ENCODE measurements around the gene LIN37.
"Not testable (repeated sequence)": the region's sequence is repeated elsewhere in the genome, so short reads cannot be mapped to it uniquely, and the experiment has no call there.

LIN37 gene

GRCh38 chr19:35720163-35720524, 28.2 kb upstream of the LIN37 start:
- no peak for DNase-seq

- no peak for DNase-seq
These were observed 27.7 kb upstream of the LIN37 start for GRCh38 chr19:35720648-35721047.

DNA sequence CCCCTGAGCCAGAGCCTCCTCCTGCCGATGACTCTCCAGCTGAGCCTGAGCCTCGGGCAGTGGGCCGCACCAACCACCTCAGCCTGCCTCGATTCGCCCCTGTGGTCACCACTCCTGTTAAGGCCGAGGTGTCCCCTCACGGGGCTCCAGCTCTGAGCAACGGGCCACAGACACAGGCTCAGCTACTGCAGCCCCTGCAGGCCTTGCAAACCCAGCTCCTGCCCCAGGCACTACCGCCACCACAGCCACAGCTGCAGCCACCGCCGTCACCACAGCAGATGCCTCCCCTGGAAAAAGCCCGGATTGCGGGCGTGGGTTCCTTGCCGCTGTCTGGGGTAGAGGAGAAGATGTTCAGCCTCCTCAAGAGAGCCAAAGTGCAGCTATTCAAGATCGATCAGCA, 27.0 kb upstream of the LIN37 start:
- no peak for DNase-seq

DNA sequence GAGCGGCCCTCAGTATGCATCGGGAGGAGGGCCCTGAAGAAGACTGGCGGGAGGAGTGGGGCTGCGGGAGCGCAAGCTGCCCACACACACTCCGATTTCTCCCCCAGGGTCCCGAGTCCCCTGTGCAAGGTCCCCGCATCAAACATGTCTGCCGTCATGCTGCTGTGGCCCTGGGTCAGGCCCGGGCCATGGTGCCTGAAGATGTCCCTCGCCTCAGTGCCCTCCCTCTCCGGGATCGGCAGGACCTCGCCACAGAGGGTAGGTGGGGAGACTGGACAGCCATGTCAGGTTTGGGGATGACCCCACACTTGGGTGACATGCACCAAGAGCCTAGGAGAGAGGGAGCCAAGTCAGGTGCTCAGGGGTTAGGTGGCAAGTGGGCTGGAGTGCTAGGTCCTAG, 25.9 kb upstream of the LIN37 start:
- DNase-seq: no peak

DNA sequence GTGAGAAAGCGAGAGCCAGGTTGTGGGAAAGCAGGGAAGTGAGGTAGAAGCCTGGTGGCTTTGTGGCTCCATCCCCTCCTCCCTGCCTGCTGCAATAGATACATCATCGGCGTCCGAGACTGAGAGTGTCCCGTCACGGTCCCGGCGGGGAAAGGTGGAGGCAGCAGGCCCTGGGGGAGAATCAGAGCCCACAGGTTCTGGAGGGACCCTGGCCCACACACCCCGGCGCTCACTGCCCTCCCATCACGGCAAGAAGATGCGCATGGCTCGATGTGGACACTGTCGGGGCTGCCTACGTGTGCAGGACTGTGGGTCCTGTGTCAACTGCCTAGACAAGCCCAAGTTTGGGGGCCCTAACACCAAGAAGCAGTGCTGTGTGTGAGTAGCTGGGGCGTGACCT, 25.5 kb upstream of the LIN37 start:
- no peak for DNase-seq

- no peak for DNase-seq
These were observed 24.7 kb upstream of the LIN37 start for GRCh38 chr19:35723671-35724070.

GRCh38 chr19:35724132-35724531, 24.2 kb upstream of the LIN37 start:
- DNase-seq: not testable (repeated sequence)

DNA sequence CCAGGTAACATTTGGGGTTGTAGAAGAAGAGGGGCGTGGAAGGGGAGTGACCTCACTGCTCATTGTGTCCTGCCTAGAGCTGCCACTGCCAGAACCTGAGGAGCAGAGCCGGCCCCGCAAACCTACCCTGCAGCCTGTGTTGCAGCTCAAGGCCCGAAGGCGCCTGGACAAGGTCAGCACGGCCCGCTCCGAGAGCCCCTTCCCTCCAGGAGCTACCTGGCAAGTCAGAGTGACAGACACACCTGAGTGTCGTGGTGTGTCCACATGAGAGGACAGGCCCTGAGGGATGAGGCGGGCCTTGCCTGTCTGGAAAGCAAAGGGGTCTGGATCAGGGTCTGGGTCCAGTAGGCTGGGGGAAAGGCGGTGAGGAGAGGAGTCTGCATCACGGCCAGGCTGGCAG, 23.8 kb upstream of the LIN37 start:
- DNase-seq: no peak

DNA sequence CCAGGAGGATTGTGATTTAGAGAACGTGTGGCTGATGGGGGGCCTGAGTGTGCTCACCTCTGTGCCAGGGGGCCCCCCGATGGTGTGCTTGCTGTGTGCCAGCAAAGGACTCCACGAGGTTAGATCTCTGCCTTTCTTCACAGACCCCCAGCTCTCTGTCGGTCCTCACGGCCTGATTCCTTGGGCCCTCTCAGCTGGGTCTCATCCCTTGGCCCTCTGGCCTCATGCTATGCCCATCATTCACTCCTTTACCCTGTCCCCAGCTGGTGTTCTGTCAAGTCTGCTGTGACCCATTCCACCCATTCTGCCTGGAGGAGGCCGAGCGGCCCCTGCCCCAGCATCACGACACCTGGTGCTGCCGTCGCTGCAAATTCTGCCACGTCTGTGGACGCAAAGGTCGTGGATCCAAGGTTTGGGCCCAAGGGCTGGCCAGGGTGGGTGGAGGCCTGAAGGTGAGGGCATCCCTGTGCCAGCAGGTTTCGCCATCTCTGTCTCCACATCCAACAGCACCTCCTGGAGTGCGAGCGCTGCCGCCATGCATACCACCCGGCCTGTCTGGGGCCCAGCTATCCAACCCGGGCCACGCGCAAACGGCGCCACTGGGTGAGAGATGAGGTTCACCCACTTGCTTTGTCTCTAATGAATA, 23.0 kb upstream of the LIN37 start:
- no peak for DNase-seq

DNA sequence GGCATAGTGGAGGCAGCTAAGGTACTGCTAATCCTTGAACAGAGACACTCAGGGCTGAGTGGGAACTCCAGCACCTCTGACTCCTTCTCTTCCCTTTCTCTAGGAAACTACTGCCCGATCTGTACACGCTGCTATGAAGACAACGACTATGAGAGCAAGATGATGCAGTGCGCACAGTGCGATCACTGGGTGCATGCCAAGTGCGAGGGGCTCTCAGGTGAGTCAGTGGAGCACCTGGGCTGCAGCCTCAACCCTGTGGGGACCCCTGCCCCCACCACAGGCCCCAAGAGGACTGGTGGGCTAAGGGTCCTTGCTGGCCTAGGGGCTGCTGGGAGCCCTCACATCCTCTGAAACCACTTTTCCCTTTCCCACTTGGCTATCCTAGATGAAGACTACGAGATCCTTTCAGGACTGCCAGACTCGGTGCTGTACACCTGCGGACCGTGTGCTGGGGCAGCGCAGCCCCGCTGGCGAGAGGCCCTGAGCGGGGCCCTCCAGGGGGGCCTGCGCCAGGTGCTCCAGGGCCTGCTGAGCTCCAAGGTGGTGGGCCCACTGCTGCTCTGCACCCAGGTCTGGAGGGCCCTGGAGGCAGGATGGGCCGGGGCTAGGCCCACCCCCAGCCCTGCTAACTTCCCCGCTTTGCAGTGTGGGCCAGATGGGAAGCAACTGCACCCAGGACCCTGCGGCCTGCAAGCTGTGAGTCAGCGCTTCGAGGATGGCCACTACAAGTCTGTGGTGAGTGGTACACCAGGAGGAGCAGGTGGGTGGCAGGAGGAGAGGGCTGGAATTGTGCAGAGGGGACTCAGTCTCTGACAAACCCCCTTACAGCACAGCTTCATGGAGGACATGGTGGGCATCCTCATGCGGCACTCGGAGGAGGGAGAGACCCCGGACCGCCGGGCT, 21.1 kb upstream of the LIN37 start:
- DNase-seq: no peak

- DNase-seq: no peak
These were observed 20.2 kb upstream of the LIN37 start for GRCh38 chr19:35727956-35728706.

- no peak for DNase-seq
These were observed 19.4 kb upstream of the LIN37 start for GRCh38 chr19:35729021-35729420.

GRCh38 chr19:35729763-35730162, 18.6 kb upstream of the LIN37 start:
- no peak for DNase-seq

DNA sequence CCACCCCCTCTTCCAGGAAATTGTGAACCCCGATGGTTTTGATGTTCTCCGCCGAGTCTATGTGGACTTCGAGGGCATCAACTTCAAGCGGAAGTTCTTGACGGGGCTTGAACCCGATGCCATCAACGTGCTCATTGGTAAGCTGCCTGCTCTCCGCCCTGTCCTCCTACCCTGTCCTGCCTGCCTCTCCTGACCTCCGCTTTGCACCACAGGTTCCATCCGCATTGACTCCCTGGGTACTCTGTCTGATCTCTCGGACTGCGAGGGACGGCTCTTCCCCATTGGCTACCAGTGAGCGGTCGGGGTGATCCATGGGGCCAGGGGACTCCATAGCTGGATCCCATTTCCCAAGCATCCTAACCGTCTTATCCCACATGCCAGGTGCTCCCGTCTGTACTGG, 18.1 kb upstream of the LIN37 start:
- DNase-seq: no peak

- no peak for DNase-seq
These were observed 17.0 kb upstream of the LIN37 start for GRCh38 chr19:35731353-35731752.

- no peak for DNase-seq
These were observed 16.5 kb upstream of the LIN37 start for GRCh38 chr19:35731779-35732405.

DNA sequence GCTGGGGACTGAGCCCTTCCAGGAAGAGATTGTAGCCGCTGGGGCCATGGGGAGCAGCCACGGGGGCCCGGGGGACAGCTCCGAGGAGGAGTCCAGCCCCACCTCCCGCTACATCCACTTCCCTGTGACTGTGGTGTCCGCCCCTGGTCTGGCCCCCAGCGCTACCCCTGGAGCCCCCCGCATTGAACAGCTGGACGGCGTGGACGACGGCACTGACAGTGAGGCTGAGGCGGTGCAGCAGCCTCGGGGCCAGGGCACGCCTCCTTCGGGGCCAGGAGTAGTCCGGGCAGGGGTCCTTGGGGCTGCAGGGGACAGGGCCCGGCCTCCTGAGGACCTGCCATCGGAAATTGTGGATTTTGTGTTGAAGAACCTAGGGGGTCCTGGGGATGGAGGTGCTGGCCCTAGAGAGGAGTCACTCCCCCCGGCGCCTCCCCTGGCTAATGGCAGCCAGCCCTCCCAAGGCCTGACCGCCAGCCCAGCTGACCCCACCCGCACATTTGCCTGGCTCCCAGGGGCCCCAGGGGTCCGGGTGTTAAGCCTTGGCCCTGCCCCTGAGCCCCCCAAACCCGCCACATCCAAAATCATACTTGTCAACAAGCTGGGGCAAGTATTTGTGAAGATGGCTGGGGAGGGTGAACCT, 15.7 kb upstream of the LIN37 start:
- no peak for DNase-seq

DNA sequence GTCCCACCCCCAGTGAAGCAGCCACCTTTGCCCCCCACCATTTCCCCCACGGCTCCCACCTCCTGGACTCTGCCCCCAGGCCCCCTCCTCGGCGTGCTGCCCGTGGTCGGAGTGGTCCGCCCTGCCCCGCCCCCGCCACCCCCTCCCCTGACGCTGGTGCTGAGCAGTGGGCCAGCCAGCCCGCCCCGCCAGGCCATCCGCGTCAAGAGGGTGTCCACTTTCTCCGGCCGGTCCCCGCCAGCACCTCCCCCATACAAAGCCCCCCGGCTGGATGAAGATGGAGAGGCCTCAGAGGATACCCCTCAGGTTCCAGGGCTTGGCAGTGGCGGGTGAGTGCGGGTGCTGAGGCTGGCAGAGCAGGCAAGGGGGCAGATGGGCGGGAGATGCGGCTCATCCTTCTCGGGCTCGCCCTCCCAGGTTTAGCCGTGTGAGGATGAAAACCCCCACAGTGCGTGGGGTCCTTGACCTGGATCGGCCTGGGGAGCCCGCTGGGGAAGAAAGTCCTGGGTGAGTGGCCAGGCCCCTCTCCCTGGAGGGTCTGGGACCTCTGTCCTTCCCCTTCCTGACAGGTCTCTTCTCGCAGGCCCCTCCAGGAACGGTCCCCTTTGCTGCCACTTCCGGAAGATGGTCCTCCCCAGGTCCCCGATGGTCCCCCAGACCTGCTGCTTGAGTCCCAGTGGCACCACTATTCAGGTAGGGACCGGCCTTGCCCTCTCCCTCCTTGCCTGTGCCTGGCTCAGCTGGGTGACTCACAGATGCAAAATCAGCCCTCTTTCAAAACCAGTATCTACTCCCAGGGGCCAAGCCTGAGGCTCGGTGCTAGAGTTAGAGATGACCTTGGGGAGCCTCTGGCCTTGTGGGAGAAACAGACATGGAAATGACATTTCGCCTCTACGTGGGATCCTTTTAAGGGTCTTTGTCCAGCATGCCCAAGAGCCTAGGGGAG, 14.9 kb upstream of the LIN37 start:
- DNase-seq: no peak

- no peak for DNase-seq
These were observed 14.1 kb upstream of the LIN37 start for GRCh38 chr19:35734273-35734672.

- DNase-seq: no peak
These were observed 13.5 kb upstream of the LIN37 start for GRCh38 chr19:35734889-35735288.

Data from NCI-H1092 treated with DMSO at 0.1 percent for 48 hours (cell line).